Hematopoietic multipotent progenitor cell treated with erythropoietin and hydrocortisone succinate and interleukin-3 and kit ligand, for 6 days (in vitro differentiated cells): ENCODE data around the gene NXF1.
"Not testable (repeated sequence)": the region's sequence is repeated elsewhere in the genome, so short reads cannot be mapped to it uniquely, and the experiment has no call there.

Source experiments
- DNase-seq: peaks from one replicate; pipeline ENCODE4 v3.0.0-alpha.2; 2015

Gene NXF1

GRCh38 chr11:62832336-62833234 is 27.3 kb upstream of the NXF1 start, which contains the start of gene TEX54:
Gene TEX54 (minus strand): TSS chr11:62832841.
- DNase-seq, result no peak

GRCh38 chr11:62831520-62832335 is 26.5 kb upstream of the NXF1 start, which contains the start of gene STX5:
Gene STX5 (minus strand): TSS chr11:62832051. CDS start chr11:62831243, 808 bp downstream.
- DNase-seq, result peak; percentile 100

GRCh38 chr11:62830904-62831519 is 25.8 kb upstream of the NXF1 start:
- peak; percentile 68 for DNase-seq

- not testable (repeated sequence) for DNase-seq
These were observed 22.9 kb upstream of the NXF1 start for GRCh38 chr11:62828130-62828529.

DNA sequence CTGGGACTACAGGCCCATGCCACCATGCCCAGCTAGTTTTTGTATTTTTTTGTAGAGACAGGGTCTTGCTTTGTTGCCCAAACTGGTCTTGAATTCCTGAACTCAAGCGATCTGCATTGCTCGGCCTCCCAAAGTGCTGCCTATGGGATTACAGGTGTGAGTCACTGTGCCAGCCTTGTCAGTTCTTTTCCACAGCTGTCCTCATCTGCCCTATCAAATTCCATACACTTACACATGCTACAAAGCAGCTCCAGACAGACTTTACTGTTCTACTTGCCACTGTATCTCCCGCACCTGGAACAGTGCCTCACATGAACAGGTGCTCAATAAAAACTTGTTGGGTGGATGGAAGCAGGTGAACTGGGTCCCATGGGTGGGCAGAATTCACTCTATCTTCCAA is 18.4 kb upstream of the NXF1 start:
- DNase-seq, result no peak

- no peak for DNase-seq
These were observed 11.9 kb upstream of the NXF1 start for GRCh38 chr11:62817129-62817528.

- DNase-seq, result no peak
These were observed 11.3 kb upstream of the NXF1 start for GRCh38 chr11:62816557-62816956.

DNA sequence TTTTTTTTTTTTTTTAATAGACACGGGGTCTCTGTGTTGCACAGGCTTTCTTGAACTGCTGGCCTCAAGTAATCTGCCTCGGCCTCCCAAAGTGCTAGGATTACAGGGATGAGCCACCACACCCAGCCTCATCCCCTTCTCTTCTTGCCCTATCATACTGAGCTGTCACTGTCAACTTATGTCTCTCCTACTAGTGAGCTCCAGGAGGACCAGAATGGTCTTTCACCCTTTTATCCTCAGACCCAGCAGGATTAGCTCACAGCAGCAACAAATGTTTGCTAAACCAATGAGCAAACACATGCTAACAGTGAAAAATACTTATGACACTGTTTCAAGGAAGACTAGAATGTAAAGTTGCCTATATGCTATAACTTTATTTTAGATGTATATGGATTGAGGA is 6.4 kb upstream of the NXF1 start:
- DNase-seq, result no peak

GRCh38 chr11:62810748-62811147 is 5.5 kb upstream of the NXF1 start:
- no peak for DNase-seq

GRCh38 chr11:62806611-62807121 is 1.4 kb upstream of the NXF1 start:
- DNase-seq, result peak; percentile 16

DNA sequence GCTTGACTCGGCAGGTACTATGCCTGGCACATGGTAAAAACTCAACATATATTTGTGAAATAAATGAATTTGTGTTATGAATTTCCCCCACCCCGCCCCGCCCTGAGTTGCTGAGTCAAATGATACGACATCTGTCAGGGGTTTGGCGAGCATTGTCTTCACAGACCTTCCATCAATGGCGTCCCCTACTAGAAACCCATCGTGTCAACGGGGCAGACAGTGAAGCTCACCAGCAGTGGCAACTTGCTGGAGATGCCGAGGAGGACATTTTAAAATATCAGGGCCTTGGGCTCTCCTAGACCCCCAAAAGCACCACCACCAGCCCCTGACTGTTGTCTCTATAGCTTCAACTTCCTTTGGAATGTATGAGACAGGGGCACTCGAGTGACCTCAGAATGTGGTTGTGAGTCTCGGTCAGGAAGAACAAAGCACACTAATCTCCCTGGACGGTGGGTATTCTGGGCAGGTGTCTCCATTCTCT is 761 bp upstream of the NXF1 start:
- DNase-seq, result peak; percentile 63

DNA sequence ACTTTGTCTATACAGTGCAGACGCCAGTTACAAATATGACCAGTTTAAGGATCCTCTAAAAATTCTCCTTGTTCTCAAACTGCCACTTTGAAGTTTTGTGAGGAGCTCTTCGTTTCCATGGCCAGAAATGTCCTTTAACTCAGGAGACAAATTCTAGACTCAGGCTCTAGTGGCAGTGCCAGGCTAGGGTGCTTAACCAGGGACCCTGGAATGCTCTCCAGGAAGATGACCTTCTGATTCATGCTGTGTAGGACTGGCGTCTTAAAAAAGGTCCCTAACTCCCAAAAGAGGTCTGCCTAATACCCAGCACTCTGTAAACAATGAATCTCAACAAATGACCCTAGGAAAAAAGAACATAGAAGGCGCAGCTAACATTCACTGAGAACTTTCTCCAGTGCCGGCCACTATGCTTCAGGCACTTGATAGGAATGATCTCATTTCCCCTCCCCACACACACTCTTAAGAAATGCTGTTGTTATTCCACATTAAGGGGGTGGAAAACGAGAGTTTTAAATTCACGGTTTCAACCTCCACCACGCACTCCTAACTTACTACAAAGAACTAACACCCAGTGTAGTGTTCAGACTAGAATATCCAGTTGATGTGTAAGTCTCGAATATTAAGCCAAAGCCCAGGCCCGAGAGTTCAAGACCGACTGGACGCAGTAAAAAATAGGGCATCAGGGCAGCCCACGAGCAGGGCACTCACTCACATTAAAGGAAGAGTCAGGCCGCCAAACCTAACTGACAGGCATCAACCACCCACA is 747 bp downstream of the NXF1 start:
- peak; percentile 37 for DNase-seq

DNA sequence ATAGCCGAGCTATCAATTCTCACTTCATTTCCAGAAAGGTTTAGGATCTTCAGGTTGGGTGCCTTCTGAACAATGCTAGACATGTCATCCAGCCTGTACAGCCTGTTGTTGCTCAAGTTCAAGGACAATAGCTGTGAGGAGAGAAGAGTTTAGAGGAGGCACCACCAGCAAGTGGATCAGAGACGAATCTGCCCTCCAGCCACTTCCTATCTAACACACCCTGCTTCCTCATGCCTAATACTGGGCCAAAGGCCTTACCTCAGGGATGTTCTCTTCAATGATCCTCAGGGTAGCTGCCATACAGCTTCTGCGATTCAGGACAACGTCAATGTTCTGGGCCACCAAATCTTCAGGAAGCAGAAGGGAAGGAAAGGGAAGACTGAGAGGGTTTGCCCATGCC is 4.2 kb downstream of the NXF1 start:
- no peak for DNase-seq

DNA sequence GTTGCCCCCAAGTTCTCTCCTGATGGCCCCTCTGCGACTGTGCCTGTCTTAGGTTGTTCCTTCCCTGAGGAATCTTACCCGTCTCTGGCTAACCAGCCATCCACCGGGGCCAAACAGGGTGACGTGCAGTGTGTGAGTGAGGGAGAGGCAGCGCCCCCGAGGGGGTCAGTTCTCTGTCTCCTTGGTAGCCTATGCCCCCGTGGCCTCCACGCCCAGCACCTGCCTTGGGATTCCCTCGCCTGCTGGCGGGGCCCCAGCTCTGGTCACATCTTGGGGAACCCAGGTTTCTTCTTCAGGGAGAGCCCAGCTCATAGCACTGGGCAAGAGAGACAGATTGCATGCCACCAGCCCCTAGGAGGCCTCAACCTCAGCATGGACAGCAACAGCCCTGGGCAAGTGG is 5.8 kb downstream of the NXF1 start:
- DNase-seq, result no peak

DNA sequence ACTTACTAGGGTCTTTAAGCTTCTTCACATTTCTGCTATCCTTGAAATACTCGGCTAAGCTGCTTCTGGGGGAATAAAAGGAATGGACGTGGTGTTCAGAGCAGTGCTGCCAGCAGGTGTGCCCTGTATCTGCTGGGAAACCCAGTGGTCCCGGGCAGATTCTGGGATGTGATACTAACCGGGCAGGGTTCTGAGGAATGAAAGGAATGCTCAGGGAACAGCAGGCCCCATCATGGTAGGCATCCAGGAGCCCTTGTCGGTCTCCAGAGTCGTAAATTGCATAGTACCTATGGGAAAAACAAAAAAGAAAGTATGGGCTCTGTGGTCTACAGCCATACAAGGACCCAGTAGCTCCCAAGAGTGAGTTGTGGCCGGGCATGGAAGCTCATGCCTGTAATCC is 9.0 kb downstream of the NXF1 start:
- no peak for DNase-seq

GRCh38 chr11:62794201-62794775 is 11.0 kb downstream of the NXF1 start:
- DNase-seq, result no peak

GRCh38 chr11:62792202-62792575 is 13.1 kb downstream of the NXF1 start:
- no peak for DNase-seq

DNA sequence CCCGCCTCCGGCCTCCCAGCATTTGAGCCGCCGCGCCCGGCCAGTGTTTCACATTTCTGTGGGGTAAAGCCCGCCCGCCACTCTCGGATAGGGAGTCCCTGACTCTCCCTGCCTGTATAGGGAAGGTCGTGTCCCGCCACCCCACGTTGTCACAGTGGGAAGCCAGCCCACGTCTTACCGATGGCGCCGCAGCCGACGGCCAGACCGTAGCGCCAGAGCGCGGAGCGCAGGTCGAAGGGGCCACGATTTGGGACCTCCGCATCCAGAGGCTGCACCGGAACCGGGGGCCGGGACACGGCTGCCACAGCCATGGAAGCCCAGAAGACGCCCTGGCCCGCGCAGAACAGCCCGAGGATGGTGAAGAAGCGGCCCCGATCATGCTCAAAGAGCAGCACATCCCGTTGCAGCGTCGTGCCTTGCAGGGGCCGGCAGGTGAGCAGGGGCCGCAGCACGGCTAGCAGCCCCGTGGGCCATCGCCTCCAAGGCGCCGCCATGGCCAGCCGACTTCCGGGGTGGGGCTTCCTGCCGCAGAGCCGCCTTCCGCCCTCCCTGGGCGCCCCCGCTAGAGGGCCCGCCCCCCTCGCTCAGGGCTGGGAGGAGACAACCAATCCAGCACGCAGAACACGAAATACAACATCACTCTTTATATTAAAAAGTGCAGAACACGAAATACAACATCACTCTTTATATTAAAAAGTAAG is 13.6 kb downstream of the NXF1 start, which contains the start of gene TMEM223:
TMEM223 (minus strand) TSS at position 506 of the 701 bp plus-strand sequence; CDS start at position 494, 12 bp downstream.
- peak; percentile 95 for DNase-seq

DNA sequence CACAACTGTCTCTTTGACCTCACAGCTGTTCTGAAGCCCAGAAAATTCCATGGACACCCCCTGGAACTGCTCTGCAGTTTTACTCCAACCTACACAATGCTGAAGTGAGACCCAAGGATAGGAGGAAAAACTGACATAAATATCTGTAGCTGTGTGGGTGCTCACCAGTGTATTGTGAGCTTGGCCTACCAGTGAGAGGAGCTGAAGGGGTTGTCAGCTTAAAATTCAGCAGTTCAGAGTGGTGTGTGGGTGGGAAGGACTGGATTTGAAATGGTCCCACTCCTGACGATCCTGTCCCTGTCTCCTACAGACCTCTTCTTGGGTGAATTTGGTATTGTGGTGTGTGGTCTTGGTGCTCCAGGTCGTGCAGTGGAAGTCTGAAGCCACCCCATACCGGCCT is 15.7 kb downstream of the NXF1 start:
- no peak for DNase-seq

GRCh38 chr11:62788991-62789390 is 16.2 kb downstream of the NXF1 start:
- DNase-seq, result no peak
